Stimulated activated CD4-positive, alpha-beta T cell treated with anti-CD3 and anti-CD28 coated beads, Interleukin-1b, Interleukin-23, amount 100 ng/mL, for 24 hours (primary cell): Measurements from ENCODE around the gene GPR83.
"Not testable (repeated sequence)": the region's sequence is repeated elsewhere in the genome, so short reads cannot be mapped to it uniquely, and the experiment has no call there.

Source experiments
- DNase-seq, 4 experiments: peaks; one replicate each; pipeline ENCODE4 v3.0.0-alpha.2; 2020; ENCODE audit warnings: low read depth in 4 of 4, low spot score in 1 of 4

The GPR83 gene

DNA sequence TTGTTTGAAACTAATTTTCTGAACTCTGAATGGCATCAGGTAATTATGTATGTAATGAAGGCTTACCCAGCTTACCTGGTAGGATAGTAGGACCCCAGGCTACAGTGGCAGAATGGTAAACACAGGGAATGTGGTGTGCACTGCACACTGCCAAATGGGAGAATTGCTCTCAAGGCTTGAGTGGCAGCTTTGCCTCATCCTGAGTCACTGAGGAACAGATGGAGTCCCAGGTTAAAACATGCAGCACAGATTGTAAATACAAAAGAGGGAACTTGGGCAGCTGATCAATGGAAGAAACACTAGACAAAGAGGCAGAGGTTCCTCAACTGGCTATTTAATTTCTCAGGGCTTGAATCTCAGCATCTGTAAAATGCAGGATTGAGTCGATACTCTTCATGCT, 24.4 kb downstream of the GPR83 start:
- no peak for DNase-seq

DNA sequence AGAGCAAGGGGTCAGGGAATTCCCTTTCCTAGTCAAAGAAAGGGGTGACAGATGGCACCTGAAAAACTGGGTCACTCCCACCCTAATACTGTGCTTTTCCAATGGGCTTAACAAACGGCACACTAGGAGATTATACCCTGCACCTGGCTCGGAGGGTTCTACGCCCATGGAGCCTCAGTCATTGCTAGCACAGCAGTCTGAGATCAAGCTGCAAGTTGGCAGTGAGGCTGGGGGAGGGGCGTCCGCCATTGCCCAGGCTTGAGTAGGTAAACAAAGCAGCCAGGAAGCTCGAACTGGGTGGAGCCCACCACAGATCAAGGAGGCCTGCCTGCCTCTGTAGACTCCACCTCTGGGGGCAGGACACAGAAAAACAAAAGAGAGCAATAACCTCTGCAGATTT, 30.6 kb downstream of the GPR83 start:
- not testable (repeated sequence) for DNase-seq

DNA sequence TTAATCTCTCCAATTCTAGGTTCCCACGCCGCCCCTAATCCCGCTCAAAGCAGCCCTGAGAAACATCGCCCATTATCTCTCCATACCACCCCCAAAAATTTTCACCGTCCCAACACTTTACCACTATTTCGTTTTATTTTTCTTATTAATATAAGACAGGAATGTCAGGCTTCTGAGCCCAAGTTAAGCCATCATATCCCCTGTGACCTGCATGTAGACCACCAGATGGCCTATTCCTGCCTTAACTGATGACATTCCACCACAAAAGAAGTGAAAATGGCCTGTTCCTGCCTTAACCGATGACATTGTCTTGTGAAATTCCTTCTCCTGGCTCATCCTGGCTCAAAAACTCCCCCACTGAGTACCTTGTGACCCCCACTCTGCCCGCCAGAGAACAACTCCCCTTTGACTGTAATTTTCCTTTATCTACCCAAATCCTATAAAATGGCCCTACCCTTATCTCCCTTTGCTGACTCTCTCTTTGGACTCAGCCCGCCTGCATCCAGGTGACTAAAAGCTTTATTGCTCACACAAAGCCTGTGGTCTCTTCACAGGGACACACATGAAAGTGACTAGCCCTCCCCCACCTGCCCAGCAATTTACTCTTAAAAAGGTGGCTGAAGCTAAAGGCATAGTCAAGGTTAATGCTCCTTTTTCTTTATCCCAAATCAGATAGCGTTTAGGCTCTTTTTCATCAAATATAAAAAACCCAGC, 50.2 kb downstream of the GPR83 start:
- not testable (repeated sequence) for DNase-seq

DNA sequence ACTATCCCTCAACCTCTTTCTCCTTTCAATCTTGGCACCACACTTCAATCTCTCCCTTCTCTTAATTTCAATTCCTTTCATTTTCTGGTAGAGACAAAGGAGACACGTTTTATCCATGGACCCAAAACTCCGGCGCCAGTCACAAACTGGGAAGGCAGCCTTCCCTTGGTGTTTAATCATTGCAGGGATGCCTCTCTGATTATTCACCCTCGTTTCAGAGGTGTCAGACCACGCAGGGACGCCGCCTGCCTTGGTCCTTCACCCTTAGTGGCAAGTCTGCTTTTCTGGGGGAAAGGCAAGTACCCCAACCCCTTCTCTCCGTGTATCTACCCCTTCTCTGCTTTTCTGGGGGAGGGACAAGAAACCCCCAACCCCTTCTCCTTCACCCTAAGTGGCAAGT, 54.9 kb downstream of the GPR83 start:
- not testable (repeated sequence) for DNase-seq

DNA sequence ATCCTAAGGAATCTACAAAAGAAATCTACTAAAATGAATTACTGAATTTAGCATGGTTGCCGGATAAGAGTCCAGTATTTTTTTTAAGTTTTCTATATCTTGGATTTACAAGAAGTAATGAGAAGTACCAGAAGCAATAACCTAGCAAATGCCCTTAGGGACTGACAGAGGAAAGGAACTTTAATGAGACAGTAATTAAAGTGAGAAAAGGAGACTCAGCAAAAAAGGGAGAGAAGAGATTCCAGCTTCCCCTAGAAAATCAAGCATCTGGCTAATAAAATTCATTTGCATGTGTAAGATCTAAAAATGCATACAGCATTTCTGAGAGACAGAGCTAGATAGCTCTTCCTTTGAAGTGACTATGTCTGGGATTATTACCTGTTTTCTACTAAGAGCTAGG, 57.7 kb downstream of the GPR83 start:
- no peak for DNase-seq

DNA sequence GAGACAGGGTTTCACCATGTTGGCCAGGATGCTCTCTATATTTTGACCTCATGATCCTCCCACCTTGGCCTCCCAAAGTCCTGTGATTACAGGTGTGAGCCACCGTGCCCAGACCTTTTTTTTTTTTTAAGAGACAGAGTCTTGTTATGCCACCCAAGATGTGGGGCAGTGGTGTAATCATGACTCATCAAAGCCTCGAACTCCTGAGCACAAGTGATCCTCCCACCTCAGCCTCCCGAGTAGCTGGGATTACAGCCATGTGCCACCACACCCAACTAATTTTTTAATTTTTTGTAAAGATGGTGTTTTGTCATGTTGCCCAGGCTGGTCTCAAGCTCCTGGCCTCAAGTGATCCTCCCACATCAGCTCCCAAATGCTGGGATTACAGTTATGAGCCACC, 59.0 kb downstream of the GPR83 start:
- no peak for DNase-seq

DNA sequence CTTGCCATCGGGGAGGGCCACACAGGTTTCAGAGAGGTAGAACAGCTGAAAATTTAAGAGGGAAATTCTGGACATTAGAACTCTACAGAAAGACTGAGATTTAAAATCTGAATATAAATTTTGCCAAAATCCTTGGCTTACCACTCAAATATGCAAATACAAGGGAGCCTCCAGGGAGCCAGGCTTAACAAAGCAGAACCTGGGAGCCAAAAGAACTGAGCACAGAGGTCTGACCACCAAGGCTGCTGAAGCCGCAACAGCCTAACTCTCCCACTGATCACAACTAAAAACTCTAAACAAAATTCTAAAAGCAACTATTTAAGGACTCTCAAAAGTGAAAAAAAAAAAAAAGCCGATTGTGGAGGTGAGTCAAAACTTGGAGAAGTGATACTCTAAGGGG, 62.6 kb downstream of the GPR83 start:
- no peak for DNase-seq

DNA sequence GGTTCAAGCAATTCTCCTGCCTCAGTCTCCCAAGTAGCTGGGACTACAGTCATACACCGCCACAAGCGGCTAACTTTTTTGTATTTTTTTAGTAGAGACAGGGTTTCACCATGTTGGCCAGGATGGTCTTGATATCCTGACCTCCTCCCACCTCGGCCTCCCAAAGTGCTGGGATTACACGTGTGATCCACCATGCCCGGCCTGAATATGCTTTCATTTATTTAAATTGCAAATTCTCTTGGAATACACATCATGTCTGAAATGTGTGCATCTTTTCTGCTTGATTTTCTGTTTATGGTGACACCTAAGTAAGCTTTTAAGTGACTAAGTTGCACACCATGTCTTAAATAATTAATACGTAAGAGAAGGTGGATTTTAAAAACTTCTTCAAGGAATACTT, 65.2 kb downstream of the GPR83 start:
- no peak for DNase-seq

DNA sequence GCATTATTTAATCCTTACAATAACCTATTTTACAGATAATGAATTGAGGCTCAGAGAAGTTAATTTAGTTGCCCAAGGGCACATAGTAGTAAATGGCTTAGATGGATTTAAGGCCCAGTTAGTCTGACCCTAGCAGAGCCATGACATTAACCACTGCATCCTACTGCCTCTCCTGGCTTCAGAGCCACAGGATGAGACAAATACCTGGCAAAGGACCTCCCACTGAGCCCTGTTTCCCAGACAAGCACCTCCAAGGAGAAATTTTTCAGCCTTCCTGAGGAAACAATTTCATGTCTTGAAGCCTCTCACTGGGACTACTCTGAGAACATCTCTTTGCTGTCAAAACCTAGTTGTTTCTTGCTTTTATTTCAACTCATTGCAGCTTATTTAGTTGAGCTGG, 68.4 kb downstream of the GPR83 start:
- DNase-seq: no peak

DNA sequence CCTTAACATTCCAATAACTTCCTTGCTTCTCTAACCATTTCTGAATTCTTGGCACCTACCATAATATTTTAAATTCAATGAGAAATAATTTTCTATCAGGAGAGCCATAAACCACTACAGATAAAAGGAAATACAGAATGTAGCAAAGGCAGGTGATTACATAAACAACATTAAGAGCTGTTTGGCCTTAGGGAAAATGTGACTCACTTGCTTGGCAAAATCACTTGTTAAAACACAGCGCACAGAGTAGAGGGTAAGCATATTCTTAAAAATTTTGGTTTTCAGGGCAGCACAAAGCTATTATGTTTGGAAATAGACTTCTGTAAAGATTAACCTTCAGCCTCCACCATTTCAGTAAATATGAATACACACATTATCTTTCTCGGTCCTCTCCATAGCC, 70.4 kb downstream of the GPR83 start:
- DNase-seq: no peak

DNA sequence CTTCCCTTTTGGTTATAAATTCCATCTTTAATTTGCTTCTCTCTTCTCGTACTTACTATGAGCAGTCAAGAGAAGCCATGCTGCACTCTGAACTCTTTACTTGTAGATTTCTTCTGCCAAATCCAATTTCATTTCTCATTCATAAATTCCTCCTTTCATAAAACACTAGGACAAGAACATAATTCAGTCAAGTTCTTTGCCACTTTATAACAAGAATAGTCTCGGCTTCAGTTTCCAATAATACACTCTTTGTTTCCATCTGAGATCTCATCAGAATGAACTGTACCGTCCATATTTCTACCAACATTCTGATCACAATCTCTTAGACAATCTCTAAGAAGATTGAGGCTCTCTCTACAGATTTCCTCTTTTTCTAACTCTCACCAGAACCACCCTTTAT, 71.7 kb downstream of the GPR83 start:
- no peak for DNase-seq

DNA sequence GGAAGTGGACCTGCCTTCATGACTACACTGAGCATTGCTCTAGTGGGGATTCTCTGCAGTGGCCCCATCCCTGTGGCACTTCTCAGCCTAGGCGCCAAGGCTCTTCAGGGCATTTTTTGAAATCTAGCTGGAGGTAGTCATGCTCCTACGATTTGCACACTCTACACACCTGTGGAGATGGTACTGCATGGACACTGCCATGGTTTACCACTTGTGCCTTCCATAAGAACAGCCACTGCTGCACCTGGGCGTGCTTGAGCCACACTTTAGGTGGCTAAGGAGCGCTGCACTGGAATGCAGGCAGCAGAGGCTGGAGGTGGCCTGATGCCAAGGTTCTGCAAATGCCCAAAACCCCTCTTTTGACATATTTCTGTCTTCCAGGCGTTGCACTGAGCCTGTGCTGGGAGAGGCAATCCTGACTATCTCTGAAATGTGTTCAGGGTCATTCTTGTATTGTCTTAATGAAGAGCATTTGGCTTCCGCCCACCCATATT, 72.6 kb downstream of the GPR83 start:
- DNase-seq: no peak
